Measurements from ENCODE around the gene HLA-DMA. TPM values are rescaled to one million over a fixed set of nuclear protein-coding genes. Genes with fewer than 3 reads are reported as not detected.
A peak's percentile ranks its signal among the peaks of the same experiment; 100 is the strongest.

The HLA-DMA gene
- total RNA-seq, 1 donor = 9.0 TPM

DNA sequence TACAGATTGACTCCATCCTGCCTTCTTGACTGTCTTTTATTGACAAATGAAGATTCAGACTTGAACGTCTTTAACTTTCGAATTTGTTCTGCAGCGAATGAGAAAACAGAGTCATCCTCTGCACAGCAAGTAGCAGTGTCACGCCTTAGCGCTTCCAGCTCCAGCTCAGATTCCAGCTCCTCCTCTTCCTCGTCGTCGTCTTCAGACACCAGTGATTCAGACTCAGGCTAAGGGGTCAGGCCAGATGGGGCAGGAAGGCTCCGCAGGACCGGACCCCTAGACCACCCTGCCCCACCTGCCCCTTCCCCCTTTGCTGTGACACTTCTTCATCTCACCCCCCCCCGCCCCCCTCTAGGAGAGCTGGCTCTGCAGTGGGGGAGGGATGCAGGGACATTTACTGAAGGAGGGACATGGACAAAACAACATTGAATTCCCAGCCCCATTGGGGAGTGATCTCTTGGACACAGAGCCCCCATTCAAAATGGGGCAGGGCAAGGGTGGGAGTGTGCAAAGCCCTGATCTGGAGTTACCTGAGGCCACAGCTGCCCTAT, 27.7 kb upstream of the HLA-DMA start:
- H3K27me3 ChIP-seq (ENCODE audit: insufficient read depth, low read length) = no peaks in the 10 kb centered on the region
- peaks cover 50% of the 10 kb centered on the region for H3K79me2 ChIP-seq (ENCODE audit: insufficient read depth, low read length)
- TF ChIP-seq, protein P1, sequence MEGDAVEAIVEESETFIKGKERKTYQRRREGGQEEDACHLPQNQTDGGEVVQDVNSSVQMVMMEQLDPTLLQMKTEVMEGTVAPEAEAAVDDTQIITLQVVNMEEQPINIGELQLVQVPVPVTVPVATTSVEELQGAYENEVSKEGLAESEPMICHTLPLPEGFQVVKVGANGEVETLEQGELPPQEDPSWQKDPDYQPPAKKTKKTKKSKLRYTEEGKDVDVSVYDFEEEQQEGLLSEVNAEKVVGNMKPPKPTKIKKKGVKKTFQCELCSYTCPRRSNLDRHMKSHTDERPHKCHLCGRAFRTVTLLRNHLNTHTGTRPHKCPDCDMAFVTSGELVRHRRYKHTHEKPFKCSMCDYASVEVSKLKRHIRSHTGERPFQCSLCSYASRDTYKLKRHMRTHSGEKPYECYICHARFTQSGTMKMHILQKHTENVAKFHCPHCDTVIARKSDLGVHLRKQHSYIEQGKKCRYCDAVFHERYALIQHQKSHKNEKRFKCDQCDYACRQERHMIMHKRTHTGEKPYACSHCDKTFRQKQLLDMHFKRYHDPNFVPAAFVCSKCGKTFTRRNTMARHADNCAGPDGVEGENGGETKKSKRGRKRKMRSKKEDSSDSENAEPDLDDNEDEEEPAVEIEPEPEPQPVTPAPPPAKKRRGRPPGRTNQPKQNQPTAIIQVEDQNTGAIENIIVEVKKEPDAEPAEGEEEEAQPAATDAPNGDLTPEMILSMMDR (IDR thresholded peaks at IDR 0.05; ENCODE audit: extremely low read depth, low read depth, low read length) = no peak
- H3K27ac ChIP-seq (ENCODE audit: low read depth, low read length) = no peak overlapping the region
- H3K9me3 ChIP-seq (ENCODE audit: low read depth, low read length) = no peaks in the 10 kb centered on the region
- peaks cover 77% of the 10 kb centered on the region for H3K36me3 ChIP-seq (ENCODE audit: insufficient read depth, low read length)
- H4K20me1 ChIP-seq (ENCODE audit: insufficient read depth, low read length) = peaks cover 66% of the 10 kb centered on the region
- H3K4me1 ChIP-seq (ENCODE audit: insufficient read depth, low read length) = peaks cover 15% of the 10 kb centered on the region
- H3K4me3 ChIP-seq (ENCODE audit: insufficient read depth, low read length) = no peak overlapping the region
- no peak overlapping the region for H3K4me2 ChIP-seq (ENCODE audit: insufficient read depth, low read length)
- H2AFZ ChIP-seq (ENCODE audit: low read length) = no peak overlapping the region
- DNase-seq (ENCODE audit: insufficient read length, low spot score, missing footprints) = peak; percentile 15

GRCh38 chr6:32979720-32980487, 27.0 kb upstream of the HLA-DMA start:
- no peak overlapping the region for H3K27ac ChIP-seq (ENCODE audit: low read depth, low read length)
- H3K4me2 ChIP-seq (ENCODE audit: insufficient read depth, low read length) = no peak overlapping the region
- peaks cover 56% of the 10 kb centered on the region for H3K79me2 ChIP-seq (ENCODE audit: insufficient read depth, low read length)
- H4K20me1 ChIP-seq (ENCODE audit: insufficient read depth, low read length) = peaks cover 73% of the 10 kb centered on the region
- peaks cover 21% of the 10 kb centered on the region for H3K4me1 ChIP-seq (ENCODE audit: insufficient read depth, low read length)
- peaks cover 84% of the 10 kb centered on the region for H3K36me3 ChIP-seq (ENCODE audit: insufficient read depth, low read length)
- H3K4me3 ChIP-seq (ENCODE audit: insufficient read depth, low read length) = no peak overlapping the region
- no peak for DNase-seq (ENCODE audit: insufficient read length, low spot score, missing footprints)
- TF ChIP-seq, protein P1 (IDR thresholded peaks at IDR 0.05; ENCODE audit: extremely low read depth, low read depth, low read length) = no peak
- H3K27me3 ChIP-seq (ENCODE audit: insufficient read depth, low read length) = no peaks in the 10 kb centered on the region
- H2AFZ ChIP-seq (ENCODE audit: low read length) = no peak overlapping the region
- no peaks in the 10 kb centered on the region for H3K9me3 ChIP-seq (ENCODE audit: low read depth, low read length)

GRCh38 chr6:32977953-32978324, 25.0 kb upstream of the HLA-DMA start:
- TF ChIP-seq, protein P1 (IDR thresholded peaks at IDR 0.05; ENCODE audit: extremely low read depth, low read depth, low read length) = no peak
- Histone ChIP-seq H3K9me3 (ENCODE audit: low read depth, low read length) (no peaks in the 10 kb centered on the region), H3K4me3 (ENCODE audit: insufficient read depth, low read length) (no peak overlapping the region), H4K20me1 (ENCODE audit: insufficient read depth, low read length) (peaks cover 82% of the 10 kb centered on the region), H3K4me1 (ENCODE audit: insufficient read depth, low read length) (peaks cover 26% of the 10 kb centered on the region), H3K4me2 (ENCODE audit: insufficient read depth, low read length) (peak overlapping the region; percentile 10), H3K27me3 (ENCODE audit: insufficient read depth, low read length) (no peaks in the 10 kb centered on the region), H3K36me3 (ENCODE audit: insufficient read depth, low read length) (peaks cover 99% of the 10 kb centered on the region), H2AFZ (ENCODE audit: low read length) (no peak overlapping the region), H3K79me2 (ENCODE audit: insufficient read depth, low read length) (peaks cover 76% of the 10 kb centered on the region), H3K27ac (ENCODE audit: low read depth, low read length) (no peak overlapping the region)
- DNase-seq (ENCODE audit: insufficient read length, low spot score, missing footprints) = no peak

DNA sequence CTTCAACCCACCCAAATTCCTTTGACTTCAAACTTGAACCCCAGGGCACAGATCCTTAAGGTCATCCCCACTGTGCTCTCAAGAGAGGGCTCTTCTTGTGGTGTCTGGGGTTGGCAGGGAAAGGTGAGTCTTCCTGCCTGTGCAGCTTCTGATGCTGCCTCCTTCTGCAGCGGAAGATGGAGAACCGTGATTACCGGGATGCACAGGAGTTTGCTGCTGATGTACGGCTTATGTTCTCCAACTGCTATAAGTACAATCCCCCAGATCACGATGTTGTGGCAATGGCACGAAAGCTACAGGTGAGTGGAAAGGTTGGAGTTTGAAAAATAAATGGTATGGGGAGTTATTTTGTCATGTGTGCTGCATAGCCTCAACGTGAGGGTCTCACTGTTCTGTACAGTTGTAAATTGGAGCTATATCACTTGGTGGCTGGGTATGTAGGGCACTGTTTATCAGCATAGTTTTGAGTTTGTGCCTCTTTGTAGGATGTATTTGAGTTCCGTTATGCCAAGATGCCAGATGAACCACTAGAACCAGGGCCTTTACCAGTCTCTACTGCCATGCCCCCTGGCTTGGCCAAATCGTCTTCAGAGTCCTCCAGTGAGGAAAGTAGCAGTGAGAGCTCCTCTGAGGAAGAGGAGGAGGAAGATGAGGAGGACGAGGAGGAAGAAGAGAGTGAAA, 24.5 kb upstream of the HLA-DMA start:
- Histone ChIP-seq H3K4me3 (ENCODE audit: insufficient read depth, low read length) (no peak overlapping the region), H3K79me2 (ENCODE audit: insufficient read depth, low read length) (peaks cover 81% of the 10 kb centered on the region), H4K20me1 (ENCODE audit: insufficient read depth, low read length) (peaks cover 85% of the 10 kb centered on the region), H3K36me3 (ENCODE audit: insufficient read depth, low read length) (peaks cover 99% of the 10 kb centered on the region), H2AFZ (ENCODE audit: low read length) (no peak overlapping the region), H3K27me3 (ENCODE audit: insufficient read depth, low read length) (no peaks in the 10 kb centered on the region), H3K4me1 (ENCODE audit: insufficient read depth, low read length) (peaks cover 26% of the 10 kb centered on the region), H3K27ac (ENCODE audit: low read depth, low read length) (no peak overlapping the region), H3K4me2 (ENCODE audit: insufficient read depth, low read length) (peak overlapping the region; percentile 10), H3K9me3 (ENCODE audit: low read depth, low read length) (no peaks in the 10 kb centered on the region)
- DNase-seq (ENCODE audit: insufficient read length, low spot score, missing footprints) = no peak
- TF ChIP-seq, protein P1 (IDR thresholded peaks at IDR 0.05; ENCODE audit: extremely low read depth, low read depth, low read length) = no peak

All from osteoblast (primary cell).